Stimulated activated CD4-positive, alpha-beta T cell treated with anti-CD3 and anti-CD28 coated beads, Interleukin-4, amount 100 ng/mL, for 48 hours (primary cell): ENCODE measurements around the gene RUNX1.

Source experiments
- DNase-seq, 2 donors: peaks; one replicate each; pipeline ENCODE4 v3.0.0-alpha.2; 2020; ENCODE audit warnings: low read depth in 2 of 2

Gene RUNX1

GRCh38 chr21:34946385-34946840, 102.7 kb downstream of the RUNX1 start:
- no peak for DNase-seq

GRCh38 chr21:34945288-34945687, 103.8 kb downstream of the RUNX1 start:
- no peak for DNase-seq

GRCh38 chr21:34944015-34944755, 104.9 kb downstream of the RUNX1 start:
- DNase-seq: no peak

- no peak for DNase-seq
Measured at GRCh38 chr21:34942911-34943310, 106.2 kb downstream of the RUNX1 start.

GRCh38 chr21:34941162-34941561, 107.9 kb downstream of the RUNX1 start:
- DNase-seq: no peak

- DNase-seq: no peak
Measured at GRCh38 chr21:34939673-34940331, 109.3 kb downstream of the RUNX1 start.

- no peak for DNase-seq
Measured at GRCh38 chr21:34938089-34938764, 110.9 kb downstream of the RUNX1 start.

- DNase-seq: no peak
Measured at GRCh38 chr21:34936883-34937563, 112.1 kb downstream of the RUNX1 start.

GRCh38 chr21:34936371-34936789, 112.7 kb downstream of the RUNX1 start:
- no peak for DNase-seq

GRCh38 chr21:34935898-34936297, 113.2 kb downstream of the RUNX1 start:
- DNase-seq: no peak

- no peak for DNase-seq
Measured at GRCh38 chr21:34935452-34935851, 113.7 kb downstream of the RUNX1 start.

GRCh38 chr21:34934350-34934749, 114.8 kb downstream of the RUNX1 start:
- DNase-seq: no peak

- DNase-seq: no peak
Measured at GRCh38 chr21:34933609-34934335, 115.3 kb downstream of the RUNX1 start.

- no peak for DNase-seq
Measured at GRCh38 chr21:34932233-34932632, 116.9 kb downstream of the RUNX1 start.

- no peak for DNase-seq
Measured at GRCh38 chr21:34930971-34931370, 118.1 kb downstream of the RUNX1 start.

- no peak for DNase-seq
Measured at GRCh38 chr21:34928637-34929036, 120.5 kb downstream of the RUNX1 start.

GRCh38 chr21:34927992-34928391, 121.1 kb downstream of the RUNX1 start:
- no peak for DNase-seq

GRCh38 chr21:34926803-34927467, 122.2 kb downstream of the RUNX1 start:
- DNase-seq: no peak

- DNase-seq: no peak
Measured at GRCh38 chr21:34925597-34925996, 123.5 kb downstream of the RUNX1 start.

GRCh38 chr21:34924771-34925419, 124.2 kb downstream of the RUNX1 start:
- DNase-seq: no peak
